ENCODE measurements around the gene COX6B1. TPM values are rescaled to one million over a fixed set of nuclear protein-coding genes. Genes with fewer than 3 reads are reported as not detected.

Gene COX6B1
- polyA plus RNA-seq, 1 of the 3 experiments (the other 2 are of a cell fraction): 826 TPM

- POLR2A ChIA-PET: no interaction called here
- no peaks in the 10 kb centered on the region; a peak in 1 of 4 replicates for H3K4me1 ChIP-seq (ENCODE audit: control insufficient read depth in 1 of 2, insufficient read depth in 2 of 2, low read depth in 1 of 2, low read length in 1 of 2)
- no peak overlapping the region for H3K27ac ChIP-seq (ENCODE audit: low read depth in 2 of 2, low read length in 1 of 2)
- 3% methylated on average over 1 of the region's 1 CpG for WGBS (ENCODE audit: low lambda C conversion rate)
- no peak overlapping the region for H3K4me3 ChIP-seq (ENCODE audit: low read depth in 2 of 2, low read length in 1 of 2)
- no peaks in the 10 kb centered on the region for H3K79me2 ChIP-seq (ENCODE audit: insufficient read depth)
- peaks cover 37% of the 10 kb centered on the region; the same call in 1 of the 2 replicates for H3K27me3 ChIP-seq (ENCODE audit: insufficient read depth)
- CTCF ChIA-PET: no interaction called here
- H3K9ac ChIP-seq: no peak overlapping the region
- H3K4me2 ChIP-seq: no peak overlapping the region
- no peaks in the 10 kb centered on the region for H4K20me1 ChIP-seq (ENCODE audit: insufficient read depth)
- no peaks in the 10 kb centered on the region for H3F3A ChIP-seq (replicated peaks; ENCODE audit: insufficient read depth)
- no peaks in the 10 kb centered on the region for H3K36me3 ChIP-seq (replicated peaks in 1 of 2; ENCODE audit: control insufficient read depth in 1 of 2, insufficient read depth in 2 of 2, low read length in 1 of 2)
- H2AFZ ChIP-seq (ENCODE audit: low read depth): no peak overlapping the region
- DNase-seq: no peak
- no peaks in the 10 kb centered on the region for H3K9me2 ChIP-seq
- TF ChIP-seq TAF1 (IDR thresholded peaks at IDR 0.05; ENCODE audit: borderline replicate concordance, low read depth, low read length): no peak
- no peaks in the 10 kb centered on the region for H3K9me3 ChIP-seq
These were observed 22.6 kb downstream of the COX6B1 start for GRCh38 chr19:35670686-35671085.

- no peaks in the 10 kb centered on the region for H3K79me2 ChIP-seq (ENCODE audit: insufficient read depth)
- TF ChIP-seq EZH2phosphoT487 (IDR thresholded peaks at IDR 0.05; ENCODE audit: borderline replicate concordance, low read depth) (no peak), USF2 (IDR thresholded peaks at IDR 0.05; ENCODE audit: borderline replicate concordance, low read depth, low read length) (no peak), SMC3 (IDR thresholded peaks at IDR 0.05; ENCODE audit: low read depth, low read length) (no peak), RFX5 (IDR thresholded peaks at IDR 0.05; ENCODE audit: low read length) (no peak), RAD21 (IDR thresholded peaks at IDR 0.05; ENCODE audit: low read length) (no peak), PBX3 (IDR thresholded peaks at IDR 0.05) (no peak), SIN3A (IDR thresholded peaks at IDR 0.05; ENCODE audit: borderline replicate concordance, low read depth, low read length) (no peak), ZBTB33 (IDR thresholded peaks at IDR 0.05; ENCODE audit: borderline replicate concordance, low read depth) (no peak), JUND (IDR thresholded peaks at IDR 0.05) (no peak), USF1 (IDR thresholded peaks at IDR 0.05; ENCODE audit: borderline replicate concordance, low read depth) (no peak)
- H3K4me2 ChIP-seq: no peak overlapping the region
- H3F3A ChIP-seq (replicated peaks; ENCODE audit: insufficient read depth): no peaks in the 10 kb centered on the region
- no peak overlapping the region for H3K27ac ChIP-seq (ENCODE audit: low read depth in 2 of 2, low read length in 1 of 2)
- no peaks in the 10 kb centered on the region; a peak in 1 of 4 replicates for H3K4me1 ChIP-seq (ENCODE audit: control insufficient read depth in 1 of 2, insufficient read depth in 2 of 2, low read depth in 1 of 2, low read length in 1 of 2)
- H3K36me3 ChIP-seq (replicated peaks in 1 of 2; ENCODE audit: control insufficient read depth in 1 of 2, insufficient read depth in 2 of 2, low read length in 1 of 2): no peaks in the 10 kb centered on the region
- H3K9me3 ChIP-seq: no peaks in the 10 kb centered on the region
- DNase-seq: no peak
- peaks cover 47% of the 10 kb centered on the region; the same call in 1 of the 2 replicates for H3K27me3 ChIP-seq (ENCODE audit: insufficient read depth)
- no peak overlapping the region for H3K9ac ChIP-seq
- H3K9me2 ChIP-seq: no peaks in the 10 kb centered on the region
- ChIA-PET POLR2A (no interaction called here), CTCF (interaction anchor here (2.7 kb wide), 1 partner anchor 21 kb away, joined by 10 read pairs; no protein-coding TSS in a partner anchor)
- 23% methylated on average over 3 of the region's 3 CpGs for WGBS (ENCODE audit: low lambda C conversion rate)
- no peak overlapping the region for H3K4me3 ChIP-seq (ENCODE audit: low read depth in 2 of 2, low read length in 1 of 2)
- no peak overlapping the region for H2AFZ ChIP-seq (ENCODE audit: low read depth)
- no peaks in the 10 kb centered on the region for H4K20me1 ChIP-seq (ENCODE audit: insufficient read depth)
These were observed 23.7 kb downstream of the COX6B1 start for GRCh38 chr19:35671818-35672217.

Data from SK-N-SH (cell line).